A549 treated with CpdA at 1 μM for 4 hours (cell line): ENCODE measurements around the gene KCNN4. TPM values are rescaled to one million over a fixed set of nuclear protein-coding genes. Genes with fewer than 3 reads are reported as not detected.

Experiments used
- total RNA-seq: library from RNA; stranded (reverse); fragments of 200-300 nt; extraction: Qiagen RNA extraction; gene quantifications from 5 replicates; pipeline ENCODE4 v1.2.3, GENCODE V29; 2022; ENCODE audit warnings: low read depth

The KCNN4 gene
- total RNA-seq: 47.6 to 69.1 TPM (median 56.3 TPM) in 5 replicates

GRCh38 chr19:43780706-43781525 lies at the start of gene KCNN4:
Gene KCNN4, minus strand, starts transcription at chr19:43780973. Its CDS starts 112 bp downstream, at chr19:43780861.

GRCh38 chr19:43826787-43827754 lies 46.3 kb upstream of the KCNN4 start, which contains the start of gene ZNF283:
Gene ZNF283, plus strand, starts transcription at chr19:43827321. Its CDS starts 6,184 bp downstream, at chr19:43833505.

GRCh38 chr19:43802216-43802951 lies 21.6 kb upstream of the KCNN4 start, which contains the start of gene LYPD5:
Gene LYPD5, minus strand, starts transcription at chr19:43802447. Its CDS starts 67 bp downstream, at chr19:43802380.

GRCh38 chr19:43754503-43755255 lies 26.1 kb downstream of the KCNN4 start, which contains the start of gene SMG9:
Gene SMG9, minus strand, starts transcription at chr19:43754962. Its CDS starts 4,221 bp downstream, at chr19:43750741.

Other genes starting within 250 kb of the KCNN4 start
- 1.4 to 2.7 TPM (median 1.9 TPM) in 5 replicates for gene ZNF575, start 247.8 kb downstream of the KCNN4 start, total RNA-seq
- 29.6 to 33.2 TPM (median 31.3 TPM) in 5 replicates for gene XRCC1, start 205.4 kb downstream of the KCNN4 start, total RNA-seq
- 0.15 to 0.50 TPM (median 0.27 TPM) in 4 of 5 replicates, not detected in the other for gene PINLYP, start 205.2 kb downstream of the KCNN4 start, total RNA-seq
- gene IRGQ, start 184.8 kb downstream of the KCNN4 start, total RNA-seq: 5.1 to 9.9 TPM (median 6.5 TPM) in 5 replicates
- 14.5 to 22.5 TPM (median 20.5 TPM) in 5 replicates for gene ZNF576, start 184.4 kb downstream of the KCNN4 start, total RNA-seq
- 0.79 to 1.1 TPM (median 1.1 TPM) in 5 replicates for gene SRRM5, start 168.9 kb downstream of the KCNN4 start, total RNA-seq
- 43.4 to 64.5 TPM (median 60.4 TPM) in 5 replicates for gene ZNF428, start 161.3 kb downstream of the KCNN4 start, total RNA-seq
- gene CADM4, start 141.1 kb downstream of the KCNN4 start, total RNA-seq: 6.5 to 12.9 TPM (median 10.0 TPM) in 5 replicates
- 120 to 136 TPM (median 123 TPM) in 5 replicates for gene PLAUR, start 110.8 kb downstream of the KCNN4 start, total RNA-seq
- not detected in 5 replicates for gene IRGC, start 64.9 kb downstream of the KCNN4 start, total RNA-seq
- gene SMG9, start 26.0 kb downstream of the KCNN4 start, total RNA-seq: 53.6 to 81.6 TPM (median 70.2 TPM) in 5 replicates
- 0.21 to 0.44 TPM (median 0.34 TPM) in 3 of 5 replicates, not detected in the others for gene LYPD5, start 21.5 kb upstream of the KCNN4 start, total RNA-seq
- 3.5 to 5.4 TPM (median 4.1 TPM) in 5 replicates for gene ZNF283, start 46.3 kb upstream of the KCNN4 start, total RNA-seq
- gene ZNF404, start 103.0 kb upstream of the KCNN4 start, total RNA-seq: 0.20 to 0.43 TPM (median 0.23 TPM) in 5 replicates
- gene ZNF45, start 154.3 kb upstream of the KCNN4 start, total RNA-seq: 10.3 to 12.8 TPM (median 10.6 TPM) in 5 replicates
- 0.23 to 0.90 TPM (median 0.61 TPM) in 5 replicates for gene ZNF221, start 170.3 kb upstream of the KCNN4 start, total RNA-seq
- gene ZNF155, start 203.2 kb upstream of the KCNN4 start, total RNA-seq: 2.4 to 3.6 TPM (median 3.1 TPM) in 5 replicates
- gene ZNF230, start 222.0 kb upstream of the KCNN4 start, total RNA-seq: 2.5 to 3.8 TPM (median 3.5 TPM) in 5 replicates
- gene ZNF222, start 244.4 kb upstream of the KCNN4 start, total RNA-seq: 3.0 to 6.0 TPM (median 3.5 TPM) in 5 replicates